Activated CD8-positive, alpha-beta memory T cell treated with anti-CD3 and anti-CD28 coated beads, Interleukin-2, amount 50 U/mL, for 1 hour (primary cell): Measurements from ENCODE around the gene DDX23.
"Not testable (repeated sequence)": the region's sequence is repeated elsewhere in the genome, so short reads cannot be mapped to it uniquely, and the experiment has no call there.

ENCODE experiments used
- DNase-seq: peaks from one replicate; pipeline ENCODE4 v3.0.0-alpha.2; 2020; ENCODE audit errors: extremely low read depth

Gene DDX23

DNA sequence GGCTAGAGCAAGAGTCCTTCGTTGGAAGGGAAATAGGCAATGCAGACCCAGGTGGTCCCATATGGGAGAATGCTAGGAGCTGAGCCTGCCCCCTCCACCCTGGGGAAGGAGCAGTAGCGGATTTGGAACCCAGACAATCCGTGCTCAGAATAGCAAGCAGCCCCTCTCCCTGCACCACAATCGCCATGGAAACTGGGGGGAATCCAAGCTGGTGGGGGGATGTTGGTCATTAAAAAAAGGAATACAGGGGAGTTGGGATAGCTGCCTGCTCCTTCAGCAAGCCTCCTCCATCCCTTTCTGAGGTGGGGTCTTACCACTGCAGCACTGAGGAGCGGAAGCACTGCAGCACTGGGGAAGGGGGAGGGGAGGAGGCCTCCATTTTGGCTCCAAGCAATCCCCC is 10.8 kb upstream of the DDX23 start:
- DNase-seq = no peak

DNA sequence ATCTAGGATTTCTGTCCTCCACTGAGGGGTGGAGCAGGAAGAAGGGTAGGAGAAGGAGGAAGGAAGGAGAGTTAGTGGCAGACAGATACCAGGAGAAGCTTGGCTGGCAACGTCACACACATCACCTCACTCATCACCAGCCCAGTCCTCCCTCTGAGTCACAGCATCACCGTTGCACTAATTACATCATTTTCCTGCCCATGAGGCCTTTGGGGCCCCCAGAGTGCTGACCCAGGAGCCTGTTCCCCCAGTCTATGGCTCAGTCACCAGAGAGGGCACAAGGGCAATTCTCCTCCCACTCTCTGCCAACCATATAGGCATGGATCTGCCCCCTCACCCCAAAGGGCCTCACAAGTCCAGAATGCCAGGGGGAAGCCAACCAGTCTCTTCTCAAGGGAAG is 9.1 kb upstream of the DDX23 start:
- no peak for DNase-seq

DNA sequence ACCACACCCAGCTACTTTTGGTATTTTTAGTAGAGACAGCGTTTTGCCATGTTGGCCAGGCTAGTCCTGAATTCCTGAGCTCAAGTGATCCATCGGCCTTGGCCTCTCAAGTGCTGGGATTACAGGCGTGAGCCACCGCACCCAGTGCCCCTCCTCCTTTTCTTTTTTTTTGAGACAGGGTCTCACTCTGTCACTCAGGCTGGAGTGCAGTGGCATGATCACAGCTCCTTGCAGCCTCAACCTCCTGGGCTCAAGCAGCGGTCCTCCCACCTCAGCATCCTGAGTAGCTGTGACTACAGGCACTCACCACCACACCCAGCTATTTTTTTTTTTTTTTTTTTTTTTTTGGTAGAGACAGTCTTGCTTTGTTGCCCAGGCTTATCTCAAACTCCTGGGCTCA is 8.3 kb upstream of the DDX23 start:
- DNase-seq = not testable (repeated sequence)

DNA sequence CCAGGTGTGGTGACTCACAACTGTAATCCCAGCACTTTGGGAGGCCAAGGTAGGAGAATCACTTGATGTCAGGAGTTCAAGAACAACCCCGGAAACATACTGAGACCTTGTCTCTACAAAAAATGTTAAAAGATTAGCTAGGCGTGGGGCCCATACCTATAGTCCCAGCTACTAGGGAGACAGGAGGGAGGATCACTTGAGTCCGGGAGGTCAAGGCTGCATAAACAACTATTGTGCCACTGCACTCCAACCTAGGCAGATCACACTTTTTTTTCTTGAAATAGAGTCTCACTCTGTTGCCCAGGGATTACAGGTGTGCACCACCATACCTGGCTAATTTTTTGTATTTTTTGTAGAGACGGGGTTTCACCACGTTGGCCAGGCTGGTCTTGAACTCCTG is 7.6 kb upstream of the DDX23 start:
- DNase-seq = no peak

DNA sequence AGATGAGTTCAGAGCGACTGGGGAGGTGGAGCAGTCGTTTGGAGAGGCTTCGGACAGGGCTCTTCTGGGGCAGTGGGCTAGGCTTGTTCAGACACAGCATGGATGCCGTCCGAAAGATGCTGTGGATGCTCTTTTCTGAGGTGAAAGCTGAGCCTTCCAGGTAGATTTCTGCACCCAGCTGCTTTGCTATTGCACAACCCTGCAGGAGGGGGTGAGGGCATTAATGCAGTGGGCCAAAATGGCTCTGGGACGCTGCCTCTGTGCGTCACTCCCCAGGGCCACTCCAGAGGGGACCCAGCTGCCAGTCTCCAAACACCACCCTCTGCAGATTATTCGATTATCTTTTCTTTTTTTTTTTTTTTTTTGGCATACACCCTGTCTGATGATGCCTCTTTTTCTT is 6.1 kb upstream of the DDX23 start:
- no peak for DNase-seq

DNA sequence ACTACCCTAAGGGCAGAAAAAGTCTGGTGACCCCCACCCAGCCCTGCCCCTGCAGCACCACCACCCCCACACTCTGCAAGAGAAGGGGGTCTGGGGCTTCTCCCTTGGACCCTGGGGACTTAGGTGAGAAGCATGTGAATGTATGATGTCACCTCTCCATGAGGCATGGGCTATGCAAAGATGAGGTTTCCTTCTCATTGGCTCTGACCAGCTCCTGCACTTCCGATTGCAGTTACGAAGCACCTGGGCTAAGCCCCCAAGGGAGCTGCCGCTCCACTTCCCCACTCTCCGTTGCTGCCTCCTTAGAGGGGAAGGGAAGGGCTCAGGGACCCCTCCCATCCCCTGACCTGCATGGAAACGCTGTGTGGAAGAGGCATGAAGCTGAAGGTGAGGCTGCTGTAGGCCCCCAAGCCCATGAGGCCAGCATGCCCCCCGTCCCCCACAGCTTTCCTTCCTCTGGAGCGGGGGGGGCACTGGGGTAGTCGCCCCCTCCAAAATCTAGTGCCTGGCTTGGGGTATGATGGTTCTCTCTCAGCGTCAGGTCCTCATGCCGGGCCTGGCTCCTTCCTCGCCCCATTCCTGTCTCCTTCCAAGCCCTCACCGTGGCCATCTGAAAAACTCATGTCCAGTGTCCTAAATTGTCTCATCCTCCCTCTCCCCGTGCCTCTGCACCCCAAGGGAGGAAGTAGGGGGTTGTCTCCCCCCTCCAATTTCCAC is 5.5 kb upstream of the DDX23 start:
- DNase-seq = no peak

DNA sequence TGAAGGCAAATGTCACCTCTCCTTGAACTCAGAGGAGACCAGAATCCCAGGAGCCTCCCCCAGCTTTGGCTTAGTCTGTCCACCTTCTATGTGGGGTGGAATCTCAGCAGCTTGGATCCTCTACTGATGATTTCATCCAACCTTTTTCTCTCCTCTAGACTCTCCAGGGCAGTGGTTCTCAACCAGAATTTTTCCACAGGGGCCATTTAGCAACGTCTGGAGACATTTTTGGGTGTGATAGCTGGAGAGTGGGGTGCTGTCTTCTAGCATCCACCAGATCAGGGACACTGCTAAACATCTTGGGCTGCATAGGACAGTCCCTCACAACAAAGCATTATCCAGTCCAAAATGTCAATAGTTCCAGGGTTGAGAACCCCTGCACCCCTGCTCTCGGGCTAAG is 4.4 kb upstream of the DDX23 start:
- no peak for DNase-seq

DNA sequence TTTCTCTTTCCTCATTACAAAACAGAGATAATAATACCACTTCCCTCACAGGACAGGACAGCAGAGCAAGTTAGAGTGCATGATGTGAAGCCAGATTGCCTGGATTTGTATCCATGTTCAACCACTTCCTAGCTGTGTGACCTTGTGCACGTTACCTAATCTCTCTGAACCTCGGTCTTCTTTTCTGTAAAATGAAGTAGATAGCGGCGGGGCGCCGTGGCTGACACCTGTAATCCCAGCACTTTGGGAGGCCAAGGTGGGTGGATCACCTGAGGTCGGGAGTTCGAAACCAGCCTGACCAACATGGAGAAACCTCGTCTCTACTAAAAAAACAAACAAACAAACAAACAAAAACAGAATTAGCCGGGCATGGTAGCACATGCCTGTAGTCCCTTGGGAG is 3.0 kb upstream of the DDX23 start:
- DNase-seq = not testable (repeated sequence)

DNA sequence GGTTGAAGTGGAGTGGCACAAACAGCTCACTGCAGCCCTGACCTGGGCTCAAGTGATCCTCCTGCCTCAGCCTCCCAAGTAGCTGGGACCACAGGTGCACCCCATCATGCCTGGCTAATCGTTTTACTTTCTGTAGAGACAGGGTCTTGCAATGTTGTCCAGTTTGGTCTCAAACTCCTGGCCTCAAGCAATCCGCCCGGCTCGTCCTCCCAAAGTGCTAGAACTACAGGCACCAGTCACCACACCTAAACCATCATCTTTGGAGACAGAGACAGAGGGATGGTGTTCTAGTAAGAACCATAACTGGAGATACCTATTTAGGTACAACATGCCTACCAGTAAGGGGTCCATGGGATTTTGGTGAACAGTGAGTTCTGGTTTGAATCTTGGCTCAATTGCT is 2.5 kb upstream of the DDX23 start:
- no peak for DNase-seq

DNA sequence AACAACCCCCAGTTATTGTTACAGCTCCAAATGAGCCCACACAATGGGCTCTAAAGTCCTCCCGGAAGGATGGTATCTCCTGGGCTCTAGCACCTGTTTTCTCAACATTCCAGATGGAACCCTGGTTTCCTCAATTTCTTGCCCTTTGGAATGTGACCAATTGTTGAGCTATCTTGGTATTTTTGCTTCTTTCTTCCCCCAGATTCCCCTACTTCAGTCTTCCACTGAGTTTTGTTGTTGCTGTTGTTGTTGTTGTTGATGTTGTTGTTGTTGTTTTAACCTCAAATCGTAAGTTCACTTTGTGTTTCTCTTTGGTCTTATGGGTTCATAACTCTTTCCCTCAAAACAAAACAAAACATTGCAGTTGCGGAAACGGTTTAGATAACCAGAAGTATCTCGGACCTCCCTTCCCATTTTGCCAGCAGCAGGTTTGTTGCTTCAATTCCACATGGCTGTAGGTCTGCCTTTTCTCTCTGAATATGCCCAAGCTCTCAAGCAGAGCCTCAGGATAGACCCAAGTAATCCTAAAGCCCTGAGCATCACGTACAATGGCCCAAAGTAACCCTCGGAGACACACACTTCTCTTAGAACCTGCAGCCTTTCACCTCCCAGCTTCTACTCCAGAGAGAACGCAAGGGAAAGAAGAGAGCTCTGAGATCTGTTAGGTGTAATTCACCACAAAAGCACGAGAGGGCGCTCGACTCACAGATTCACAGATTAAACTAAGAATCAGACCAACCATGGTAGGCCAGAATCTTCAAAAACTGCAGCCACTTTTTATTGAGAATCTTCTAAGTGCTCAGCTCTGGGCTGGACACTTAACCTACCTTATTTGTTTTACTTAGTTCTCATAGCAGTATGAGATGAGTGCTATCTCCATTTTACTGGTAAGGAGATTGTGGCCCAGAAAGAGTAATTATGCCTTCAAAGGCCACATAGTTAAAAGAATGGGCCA is 1.0 kb upstream of the DDX23 start:
- DNase-seq = peak; percentile 54

DNA sequence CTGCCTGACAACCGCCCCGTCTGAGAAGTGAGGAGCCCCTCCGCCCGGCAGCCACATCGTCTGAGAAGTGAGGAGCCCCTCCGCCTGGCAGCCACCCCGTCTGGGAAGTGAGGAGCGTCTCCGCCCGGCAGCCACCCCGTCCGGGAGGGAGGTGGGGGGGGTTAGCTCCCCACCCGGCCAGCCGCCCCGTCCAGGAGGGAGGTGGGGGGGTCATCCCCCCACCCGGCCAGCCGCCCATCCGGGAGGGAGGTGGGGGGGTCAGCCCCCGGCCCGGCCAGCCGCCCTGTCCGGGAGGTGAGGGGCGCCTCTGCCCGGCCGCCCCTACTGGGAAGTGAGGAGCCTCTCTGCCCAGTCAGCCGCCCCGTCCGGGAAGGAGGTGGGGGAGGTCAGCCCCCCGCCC is 9.9 kb downstream of the DDX23 start:
- not testable (repeated sequence) for DNase-seq

DNA sequence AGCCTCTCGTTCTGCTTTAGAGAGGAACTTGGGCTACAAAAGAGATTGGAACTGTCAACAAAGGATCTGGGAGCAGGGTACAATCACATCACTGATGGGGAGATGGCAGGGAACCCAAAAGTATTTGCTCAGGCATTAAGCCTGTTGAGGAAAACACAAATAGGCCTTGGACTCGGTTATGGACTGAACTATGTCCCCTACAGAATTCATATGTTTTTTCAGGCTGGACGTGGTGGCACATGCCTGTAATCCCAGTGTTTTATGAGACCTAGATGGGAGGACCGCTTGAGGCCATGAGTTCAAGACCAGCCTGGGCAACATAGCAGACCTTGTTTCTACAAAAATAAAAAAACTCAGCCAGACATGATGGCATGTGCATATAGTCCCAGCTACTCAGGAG is 13.9 kb downstream of the DDX23 start:
- DNase-seq = no peak

DNA sequence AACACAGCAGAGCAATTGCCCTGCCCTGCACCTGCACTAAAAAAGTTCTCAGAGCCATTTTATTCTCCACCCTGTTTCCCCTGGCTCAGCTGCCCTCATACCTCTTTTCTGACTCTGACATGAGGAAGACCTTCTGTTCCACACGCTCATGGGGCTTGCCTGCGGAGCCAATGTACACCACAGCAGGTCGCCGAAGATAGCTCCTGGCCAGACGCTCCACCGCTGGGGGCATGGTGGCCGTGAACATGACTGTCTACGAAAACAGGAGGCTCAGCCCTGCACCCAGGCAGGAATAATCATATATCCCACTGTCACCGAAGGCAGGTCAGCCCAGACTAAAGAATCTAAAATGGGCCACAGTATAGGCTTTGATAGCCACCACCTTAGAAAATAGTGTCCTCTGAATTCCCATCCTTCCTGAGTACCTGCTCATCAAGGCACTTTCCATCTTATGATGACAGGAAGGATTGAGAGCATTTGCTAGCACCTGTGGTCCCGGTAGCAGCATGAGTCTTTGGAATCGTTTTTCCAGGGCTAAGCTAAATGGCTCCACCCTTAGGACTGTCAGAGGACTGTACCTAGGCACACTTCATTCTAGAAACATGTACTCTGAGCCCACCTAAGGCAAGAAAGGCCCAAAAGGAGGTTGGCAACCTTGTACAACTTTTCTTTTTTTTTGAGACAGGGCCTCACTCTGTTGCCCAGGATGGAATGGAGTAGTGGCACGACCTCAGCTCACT is 19.5 kb downstream of the DDX23 start:
- no peak for DNase-seq

DNA sequence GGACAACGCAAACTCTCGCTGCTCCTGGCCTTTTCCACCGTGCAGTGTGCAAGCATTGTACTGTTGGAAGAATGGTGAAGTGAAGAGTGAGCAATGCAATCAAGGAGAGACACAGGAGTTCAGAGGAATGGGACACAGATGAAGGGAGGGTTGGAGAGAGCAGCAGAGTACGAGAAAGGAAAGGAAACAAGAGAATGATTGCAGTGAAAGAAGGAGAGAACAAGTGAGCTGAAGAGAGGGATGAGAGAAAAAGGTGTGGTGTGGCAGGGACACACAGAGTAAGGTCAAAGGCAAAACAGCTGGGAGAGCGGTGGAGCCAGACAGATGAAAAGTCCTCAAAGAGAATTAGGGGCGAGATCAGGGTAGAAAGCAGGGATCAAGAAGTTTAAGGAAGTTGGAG is 20.7 kb downstream of the DDX23 start:
- no peak for DNase-seq

DNA sequence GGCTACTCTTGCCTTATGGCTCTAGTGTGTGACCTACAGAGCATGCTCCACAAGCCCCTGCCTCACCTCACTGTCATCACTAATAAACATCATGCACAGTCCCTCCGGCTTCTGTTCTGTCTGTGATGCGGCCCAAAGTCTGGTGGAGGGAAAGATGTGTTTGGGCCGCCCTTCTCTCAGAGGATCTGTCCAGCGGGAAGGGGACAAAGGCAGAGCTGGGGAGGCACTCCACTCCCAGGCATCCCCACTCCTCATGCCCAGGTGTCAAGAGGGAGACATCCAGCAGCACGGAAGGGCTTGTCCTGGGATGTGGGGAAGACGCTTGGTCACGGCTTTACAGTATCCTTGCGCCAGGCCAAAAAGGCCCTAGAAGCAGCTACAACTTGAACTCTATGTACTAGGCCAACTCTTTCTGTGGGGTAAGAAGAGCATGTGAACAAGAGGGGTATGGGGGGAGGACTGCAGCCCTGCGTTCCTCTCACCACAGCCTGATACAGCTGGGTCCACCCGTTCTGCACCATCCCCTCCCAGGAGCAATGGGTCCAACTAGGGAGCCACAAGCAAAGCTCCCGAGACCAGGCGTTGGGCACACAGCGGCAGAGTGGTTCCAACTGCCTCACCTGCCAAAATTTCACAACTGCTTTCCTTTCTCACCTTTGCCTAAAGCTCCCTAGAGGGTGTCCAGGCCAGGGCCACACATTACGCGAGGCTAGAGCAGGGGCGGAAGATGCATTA is 23.0 kb downstream of the DDX23 start:
- no peak for DNase-seq

DNA sequence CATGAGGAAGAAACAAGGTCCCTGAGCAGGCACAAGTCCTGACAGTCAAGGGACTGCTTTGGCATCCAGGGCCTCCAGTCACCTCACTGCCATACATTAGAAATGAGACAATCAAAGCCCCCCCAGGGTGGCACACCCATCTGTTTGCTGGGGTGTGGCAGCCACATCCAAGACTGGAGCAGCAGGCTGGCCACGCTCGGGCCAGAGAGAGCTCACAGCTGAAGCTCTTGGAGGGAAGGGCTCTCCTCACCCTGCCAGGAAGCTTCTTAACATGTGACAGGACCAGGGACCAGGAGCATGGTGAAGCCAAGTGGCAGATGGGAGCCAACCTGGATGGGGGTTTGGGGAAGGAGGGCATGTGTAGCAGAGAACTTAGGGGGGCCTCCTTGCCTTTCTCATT is 23.7 kb downstream of the DDX23 start:
- no peak for DNase-seq

DNA sequence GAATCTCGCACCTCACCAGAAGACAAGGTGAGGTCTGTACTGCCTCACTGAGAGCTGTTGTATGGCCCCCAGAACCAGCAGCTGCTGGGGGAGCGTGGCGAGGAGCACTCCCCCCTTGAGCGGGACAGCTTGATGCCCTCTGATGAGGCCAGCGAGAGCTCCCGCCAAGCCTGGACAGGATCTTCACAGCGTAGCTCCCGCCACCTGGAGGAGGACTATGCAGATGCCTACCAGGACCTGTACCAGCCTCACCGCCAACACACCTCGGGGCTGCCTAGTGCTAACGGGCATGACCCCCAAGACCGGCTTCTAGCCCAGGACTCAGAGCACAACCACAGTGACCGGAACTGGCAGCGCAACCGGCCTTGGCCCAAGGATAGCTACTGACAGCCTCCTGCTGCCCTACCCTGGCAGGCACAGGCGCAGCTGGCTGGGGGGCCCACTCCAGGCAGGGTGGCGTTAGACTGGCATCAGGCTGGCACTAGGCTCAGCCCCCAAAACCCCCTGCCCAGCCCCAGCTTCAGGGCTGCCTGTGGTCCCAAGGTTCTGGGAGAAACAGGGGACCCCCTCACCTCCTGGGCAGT is 24.4 kb downstream of the DDX23 start:
- no peak for DNase-seq

DNA sequence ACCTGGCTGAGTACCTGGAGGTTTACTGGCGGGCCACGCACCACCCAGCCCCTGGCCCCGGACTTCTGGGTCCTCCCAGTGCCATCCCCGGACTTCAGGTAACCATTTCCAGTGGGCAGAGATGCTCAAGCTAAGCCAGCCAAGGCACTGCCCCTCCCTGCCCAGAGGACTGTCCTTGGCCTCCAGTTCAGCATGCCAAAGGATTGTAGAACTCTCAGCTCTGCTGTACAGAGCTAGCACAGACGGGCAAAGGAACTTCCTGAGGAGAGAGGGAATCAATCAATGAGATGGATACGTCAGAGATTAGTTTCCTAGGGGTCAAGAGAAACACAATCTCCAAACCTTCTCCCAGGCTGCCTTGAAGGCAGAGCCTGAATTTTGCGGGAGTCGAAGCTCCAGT is 24.9 kb downstream of the DDX23 start:
- no peak for DNase-seq

DNA sequence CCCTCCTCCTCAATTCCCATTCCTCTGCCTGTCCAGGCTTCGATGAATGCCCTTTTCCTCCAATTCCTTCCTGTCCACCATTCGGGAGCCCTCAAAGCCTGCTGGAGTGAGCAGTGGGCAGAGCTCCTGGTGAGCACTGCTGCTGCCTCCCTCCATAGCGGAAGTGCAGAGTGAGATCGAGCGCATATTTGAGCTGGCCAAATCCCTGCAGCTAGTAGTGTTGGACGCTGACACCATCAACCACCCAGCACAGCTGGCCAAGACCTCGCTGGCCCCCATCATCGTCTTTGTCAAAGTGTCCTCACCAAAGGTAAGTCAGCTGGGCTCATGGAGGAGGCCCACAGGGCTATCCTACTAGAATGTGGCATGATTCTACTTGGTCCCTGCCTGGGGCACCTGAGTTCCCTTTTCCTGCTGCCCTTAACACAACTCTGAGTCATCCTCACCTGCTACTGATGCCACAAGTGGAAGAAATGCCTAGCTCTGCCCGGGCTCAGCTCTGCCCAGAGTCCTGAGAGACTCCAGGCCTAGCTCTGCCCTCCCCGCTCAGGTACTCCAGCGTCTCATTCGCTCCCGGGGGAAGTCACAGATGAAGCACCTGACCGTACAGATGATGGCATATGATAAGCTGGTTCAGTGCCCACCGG is 25.6 kb downstream of the DDX23 start:
- DNase-seq = no peak

DNA sequence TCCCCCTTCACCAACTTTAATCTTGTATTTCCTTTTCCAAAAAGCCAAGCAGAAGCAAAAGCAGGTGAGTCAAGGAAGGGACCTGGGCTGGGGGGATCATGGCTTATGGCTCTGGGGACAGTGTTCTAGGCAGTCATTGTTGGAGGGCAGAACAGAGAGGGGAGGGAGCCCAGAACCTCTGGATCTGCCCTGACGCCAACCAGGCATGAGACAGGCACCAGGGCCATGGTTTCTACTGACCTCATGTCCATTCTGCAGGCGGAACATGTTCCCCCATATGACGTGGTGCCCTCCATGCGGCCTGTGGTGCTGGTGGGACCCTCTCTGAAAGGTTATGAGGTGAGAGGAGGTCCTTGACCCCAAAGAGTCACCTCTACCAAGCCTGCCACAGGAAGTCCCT is 27.1 kb downstream of the DDX23 start:
- no peak for DNase-seq

DNA sequence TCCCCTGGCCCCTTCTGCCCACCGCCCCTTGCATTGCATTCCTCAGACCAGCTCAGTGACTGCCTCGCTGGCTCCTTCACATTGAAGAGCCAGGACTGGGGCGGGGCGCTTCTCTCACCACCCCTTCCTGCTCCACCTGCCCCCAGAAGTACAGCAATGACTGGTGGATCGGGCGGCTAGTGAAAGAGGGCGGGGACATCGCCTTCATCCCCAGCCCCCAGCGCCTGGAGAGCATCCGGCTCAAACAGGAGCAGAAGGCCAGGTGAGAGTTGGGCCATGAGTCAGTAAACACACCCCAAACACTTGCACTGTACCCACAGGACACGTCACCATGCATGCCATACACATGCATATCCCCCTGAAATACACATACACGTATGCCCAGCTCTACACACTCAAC is 27.9 kb downstream of the DDX23 start:
- DNase-seq = no peak
